Tibial artery (tissue), 4 donors: ENCODE results near the gene SIPA1.
A peak's percentile ranks its signal among the peaks of the same experiment; 100 is the strongest.

Experiments used
- DNase-seq, 2 donors: peaks; one replicate each; pipeline ENCODE4 v3.0.0-alpha.2; 2019
- H3K27ac ChIP-seq, 2 donors: fragments of 200-600 bp; sonication (generic) in 1 of 2; 1 replicate in 1 of 2; 2 replicates in 1 of 2; pipeline ENCODE4 v1.5.1; 2018 to 2019; ENCODE audit warnings: mild to moderate bottlenecking in 1 of 2
- H3K27me3 ChIP-seq, 2 donors: fragments of 200-600 bp; sonication (generic) in 1 of 2; one replicate each; pipeline versions ENCODE4 v1.5.1 to v1.6.0; 2016 to 2019
- H3K36me3 ChIP-seq, 3 donors: fragments of 200-600 bp; sonication (generic) in 2 of 3; one replicate each; pipeline ENCODE4 v1.5.1; 2016 to 2019; ENCODE audit warnings: mild to moderate bottlenecking in 2 of 3
- H3K4me1 ChIP-seq, 4 donors: fragments of 200-600 bp; sonication (generic) in 2 of 4; 1 replicate in 3 of 4; 2 replicates in 1 of 4; pipeline ENCODE4 v1.5.1; 2016 to 2019
- H3K4me3 ChIP-seq, 2 donors: fragments of 200-600 bp; sonication (generic) in 1 of 2; 1 replicate in 1 of 2; 2 replicates in 1 of 2; pipeline ENCODE4 v1.5.1; 2018 to 2019; ENCODE audit warnings: mild to moderate bottlenecking in 2 of 2
- H3K9me3 ChIP-seq, 3 donors: fragments of 200-600 bp; sonication (generic) in 1 of 3; one replicate each; pipeline ENCODE4 v1.5.1; 2016 to 2019
- intact Hi-C: fragments of 100-400 bp; cut with DNase I; formaldehyde crosslinking; loops from one replicate; pipeline ENCODE4 v1.15.0; 2023; ENCODE audit warnings: low total_unique reads
- TF ChIP-seq, protein P1 (sequence below), 2 experiments: fragments of 200-600 bp in 1 of 2; fragments of 450-650 bp in 1 of 2; IDR thresholded peaks; one replicate each; pipeline ENCODE4 v1.5.1; 2017 to 2019; ENCODE audit warnings: antibody characterized with exemption in 2 of 2, mild to moderate bottlenecking in 1 of 2, moderate library complexity in 1 of 2

Gene SIPA1

DNA sequence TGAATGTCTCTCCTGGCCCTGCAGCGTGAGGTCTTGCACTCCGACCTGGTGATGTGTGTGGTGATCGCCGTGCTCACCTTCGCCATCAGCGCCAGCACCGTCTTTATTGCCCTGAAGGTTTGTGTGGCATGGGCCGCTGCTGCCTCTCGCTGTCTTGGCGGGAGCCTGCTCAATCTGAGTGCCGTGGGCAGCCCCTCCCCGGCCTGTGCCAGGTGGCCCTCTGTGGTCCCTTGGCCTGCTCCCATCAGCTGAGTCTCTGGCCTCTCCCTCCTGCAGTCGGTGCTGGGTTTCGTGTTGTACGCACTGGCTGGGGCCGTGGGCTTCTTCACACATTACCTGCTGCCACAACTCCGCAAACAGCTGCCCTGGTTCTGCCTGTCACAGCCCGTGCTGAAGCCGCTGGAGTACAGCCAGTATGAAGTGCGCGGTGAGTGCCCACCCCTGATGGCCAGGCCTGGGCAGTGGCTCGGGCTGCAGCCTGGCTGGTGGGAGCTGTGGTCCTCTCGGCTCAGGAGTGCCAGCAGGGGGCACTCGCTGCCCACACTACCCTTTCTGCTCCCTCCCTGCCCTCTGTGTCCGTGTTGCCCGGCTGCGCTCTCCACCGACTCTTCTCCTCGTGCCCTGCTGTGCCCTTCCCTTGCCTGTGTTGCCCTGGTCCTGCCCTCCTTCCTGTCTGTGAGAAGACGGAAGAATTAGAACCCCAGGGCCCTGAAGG is 12.1 kb upstream of the SIPA1 start:
- Histone ChIP-seq H3K4me1 (no peaks in the 10 kb centered on the region), H3K9me3 (no peaks in the 10 kb centered on the region), H3K27ac (no peak overlapping the region), H3K27me3 (no peaks in the 10 kb centered on the region), H3K4me3 (no peak overlapping the region), H3K36me3 (peaks cover 73 to 100% (median 95%) of the 10 kb centered on the region in 3 donors)
- TF ChIP-seq, protein P1, sequence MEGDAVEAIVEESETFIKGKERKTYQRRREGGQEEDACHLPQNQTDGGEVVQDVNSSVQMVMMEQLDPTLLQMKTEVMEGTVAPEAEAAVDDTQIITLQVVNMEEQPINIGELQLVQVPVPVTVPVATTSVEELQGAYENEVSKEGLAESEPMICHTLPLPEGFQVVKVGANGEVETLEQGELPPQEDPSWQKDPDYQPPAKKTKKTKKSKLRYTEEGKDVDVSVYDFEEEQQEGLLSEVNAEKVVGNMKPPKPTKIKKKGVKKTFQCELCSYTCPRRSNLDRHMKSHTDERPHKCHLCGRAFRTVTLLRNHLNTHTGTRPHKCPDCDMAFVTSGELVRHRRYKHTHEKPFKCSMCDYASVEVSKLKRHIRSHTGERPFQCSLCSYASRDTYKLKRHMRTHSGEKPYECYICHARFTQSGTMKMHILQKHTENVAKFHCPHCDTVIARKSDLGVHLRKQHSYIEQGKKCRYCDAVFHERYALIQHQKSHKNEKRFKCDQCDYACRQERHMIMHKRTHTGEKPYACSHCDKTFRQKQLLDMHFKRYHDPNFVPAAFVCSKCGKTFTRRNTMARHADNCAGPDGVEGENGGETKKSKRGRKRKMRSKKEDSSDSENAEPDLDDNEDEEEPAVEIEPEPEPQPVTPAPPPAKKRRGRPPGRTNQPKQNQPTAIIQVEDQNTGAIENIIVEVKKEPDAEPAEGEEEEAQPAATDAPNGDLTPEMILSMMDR (IDR thresholded peaks at IDR 0.05), result peak; percentile 38 to 49
- intact Hi-C loops, result loop anchor here (5.0 kb wide), 1 partner anchor 197 kb away; no protein-coding TSS in a partner anchor
- DNase-seq, result peak in 1 of 2 donors; percentile 57

DNA sequence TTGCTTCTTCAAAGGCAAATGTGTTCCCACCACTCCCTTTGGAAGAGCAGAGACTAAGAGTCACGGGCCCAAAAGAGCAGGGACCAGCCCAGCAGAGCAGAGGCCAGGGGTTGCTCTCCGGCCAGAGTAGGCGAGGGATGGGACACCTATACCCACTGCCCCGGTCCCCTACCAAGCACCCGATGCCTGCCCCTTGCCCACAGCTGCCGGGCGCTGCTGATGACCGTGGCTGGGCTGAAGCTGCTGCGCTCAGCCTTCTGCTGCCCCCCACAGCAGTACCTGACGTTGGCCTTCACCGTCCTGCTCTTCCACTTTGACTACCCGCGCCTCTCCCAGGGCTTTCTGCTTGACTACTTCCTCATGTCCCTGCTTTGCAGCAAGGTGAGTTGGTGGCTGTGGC is 10.7 kb upstream of the SIPA1 start:
- Histone ChIP-seq H3K4me3 (no peak overlapping the region), H3K36me3 (peaks cover 73 to 99% (median 96%) of the 10 kb centered on the region in 3 donors), H3K4me1 (no peaks in the 10 kb centered on the region), H3K27me3 (no peaks in the 10 kb centered on the region), H3K9me3 (no peaks in the 10 kb centered on the region), H3K27ac (no peak overlapping the region)
- intact Hi-C loops, result loop anchor here (5.0 kb wide), 1 partner anchor 195 kb away; no protein-coding TSS in a partner anchor
- DNase-seq, result no peak
- TF ChIP-seq, protein P1 (IDR thresholded peaks at IDR 0.05), result no peak

DNA sequence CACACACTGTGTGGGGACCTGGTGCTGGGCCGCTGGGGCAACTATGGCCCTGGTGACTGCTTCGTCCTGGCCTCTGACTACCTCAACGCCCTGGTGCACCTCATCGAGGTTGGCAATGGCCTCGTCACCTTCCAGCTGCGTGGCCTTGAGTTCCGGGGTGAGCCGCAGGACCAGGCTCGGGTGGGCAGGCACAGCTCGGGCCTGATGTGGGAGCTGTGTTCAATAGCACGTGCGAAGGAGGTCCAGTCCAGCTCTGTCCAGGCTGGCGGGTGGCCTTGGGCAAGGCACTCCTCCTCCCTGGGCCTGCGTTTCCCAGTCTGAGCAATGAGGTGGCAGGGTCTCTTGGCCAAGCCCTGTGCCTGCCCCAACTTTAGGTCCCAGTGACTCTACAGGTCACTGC is 8.3 kb upstream of the SIPA1 start:
- TF ChIP-seq, protein P1 (IDR thresholded peaks at IDR 0.05), result no peak
- Histone ChIP-seq H3K27ac (no peak overlapping the region), H3K36me3 (peaks cover 71 to 99% (median 90%) of the 10 kb centered on the region in 3 donors)

DNA sequence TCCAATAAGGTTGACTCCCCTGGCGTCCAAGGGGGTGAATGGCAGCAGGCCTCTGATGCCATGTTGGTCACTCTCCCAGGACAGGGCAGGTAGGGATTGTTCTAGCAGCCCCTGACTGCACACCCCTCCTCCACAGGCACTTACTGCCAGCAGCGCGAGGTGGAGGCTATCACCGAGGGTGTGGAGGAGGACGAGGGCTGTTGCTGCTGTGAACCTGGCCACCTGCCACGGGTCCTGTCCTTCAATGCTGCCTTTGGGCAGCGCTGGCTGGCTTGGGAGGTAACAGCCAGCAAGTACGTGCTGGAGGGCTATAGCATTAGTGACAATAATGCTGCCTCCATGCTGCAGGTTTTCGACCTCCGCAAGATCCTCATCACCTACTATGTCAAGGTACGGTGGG is 7.7 kb upstream of the SIPA1 start:
- intact Hi-C loops, result no loop called here
- H3K27me3 ChIP-seq, result no peaks in the 10 kb centered on the region
- TF ChIP-seq, protein P1 (IDR thresholded peaks at IDR 0.05), result no peak
- H3K9me3 ChIP-seq, result no peaks in the 10 kb centered on the region
- no peak for DNase-seq
- no peak overlapping the region for H3K4me3 ChIP-seq
- peaks cover 73 to 99% (median 90%) of the 10 kb centered on the region in 3 donors for H3K36me3 ChIP-seq
- no peaks in the 10 kb centered on the region for H3K4me1 ChIP-seq
- H3K27ac ChIP-seq, result no peak overlapping the region

More for the DNA sequence above, 8.3 kb upstream of the SIPA1 start:
- no peak for DNase-seq
- Histone ChIP-seq H3K4me1 (no peaks in the 10 kb centered on the region), H3K4me3 (no peak overlapping the region), H3K27me3 (no peaks in the 10 kb centered on the region), H3K9me3 (no peaks in the 10 kb centered on the region)
- intact Hi-C loops, result loop anchor here (5.0 kb wide), 1 partner anchor 193 kb away; no protein-coding TSS in a partner anchor

DNA sequence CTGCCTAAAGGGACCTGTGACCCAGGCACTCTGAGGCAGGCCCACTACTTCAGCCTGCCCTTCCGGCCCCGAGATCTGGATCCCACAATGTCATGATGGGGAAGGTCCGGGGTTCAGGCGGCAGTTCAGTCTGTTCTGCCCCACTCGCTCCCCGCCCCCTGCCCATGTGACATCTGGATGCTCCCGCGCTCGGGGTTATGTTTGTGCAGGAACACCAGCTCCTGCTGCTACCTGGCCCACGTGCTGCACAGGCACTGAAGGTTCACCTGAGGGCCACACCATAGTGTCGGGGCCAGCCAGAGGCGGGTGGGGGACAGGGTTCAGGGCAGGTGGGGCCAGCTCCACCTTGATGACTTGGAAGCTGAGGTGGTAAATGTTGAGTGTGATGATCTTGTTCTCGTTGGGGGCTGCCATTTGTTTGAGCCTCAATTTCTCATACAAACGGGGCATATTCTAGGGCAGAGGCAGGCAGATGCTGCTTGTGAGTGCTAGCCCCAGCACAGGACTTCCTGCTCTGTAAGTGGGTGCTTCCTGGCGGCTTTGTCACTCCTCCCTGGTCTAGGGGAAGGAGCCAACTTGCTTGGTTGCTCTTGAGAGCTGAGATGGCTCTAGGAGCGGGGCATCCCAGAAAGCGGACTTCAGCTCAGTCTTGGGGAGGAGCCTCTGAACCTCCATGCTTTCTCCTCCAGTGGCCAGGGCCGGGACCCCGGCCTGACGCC is 4.4 kb upstream of the SIPA1 start:
- Histone ChIP-seq H3K4me1 (peaks cover 0 to 14% (median 11%) of the 10 kb centered on the region in 4 donors), H3K4me3 (no peak overlapping the region), H3K36me3 (peaks cover 54 to 85% (median 75%) of the 10 kb centered on the region in 3 donors), H3K27ac (no peak overlapping the region), H3K9me3 (no peaks in the 10 kb centered on the region), H3K27me3 (no peaks in the 10 kb centered on the region)
- DNase-seq, result no peak
- intact Hi-C loops, result no loop called here
- TF ChIP-seq, protein P1 (IDR thresholded peaks at IDR 0.05), result no peak
